ENCODE measurements around the gene DPP10. TPM values are rescaled to one million over a fixed set of nuclear protein-coding genes. Genes with fewer than 3 reads are reported as not detected.

DPP10 gene
- total RNA-seq, 1 experiment from 2014 or later: not detected

- in situ Hi-C loops (cut with HindIII; ENCODE audit: low pct_unique_long_range_greater_than_20kb, low sequenced_read_pairs): no loop called here
- ChIA-PET CTCF (no interaction called here), POLR2A (no interaction called here)
- ATAC-seq: no peak
- intact Hi-C loops (cut with micrococcal nuclease; ENCODE audit: unreplicated experiment): no loop called here
- H3K4me3 ChIP-seq (ENCODE audit: low read depth in 2 of 2, low read length in 2 of 2): no peak overlapping the region
- no peak for TF ChIP-seq CTCF (IDR thresholded peaks at IDR 0.05)
- TF ChIP-seq POLR2AphosphoS5 (IDR thresholded peaks at IDR 0.05; ENCODE audit: low read depth, low read length): no peak
- TF ChIP-seq REST (IDR thresholded peaks at IDR 0.05; ENCODE audit: insufficient read depth in 1 of 2, low read depth in 2 of 2, low read length in 1 of 2): no peak
- DNase-seq (ENCODE audit: low read depth, low spot score): no peak
- no peaks in the 10 kb centered on the region for H3K9me3 ChIP-seq (ENCODE audit: control insufficient read depth, insufficient read depth, low read depth, low read length)
- no peak overlapping the region for H3K27ac ChIP-seq (ENCODE audit: low read length)
- H3K36me3 ChIP-seq (ENCODE audit: control insufficient read depth, insufficient read depth, low read length): no peaks in the 10 kb centered on the region
- no TSS peak for BruUV-seq (replicated peaks)
- no peaks in the 10 kb centered on the region for H3K4me1 ChIP-seq (ENCODE audit: control insufficient read depth, insufficient read depth, low read length)
- no peaks in the 10 kb centered on the region for H3K27me3 ChIP-seq (ENCODE audit: control insufficient read depth, insufficient read depth, low read length)
Observed at GRCh38 chr2:114728372-114728771, 285.9 kb downstream of the DPP10 start.

GRCh38 chr2:114729026-114729425, 286.6 kb downstream of the DPP10 start:
- BruUV-seq (replicated peaks): no TSS peak
- in situ Hi-C loops (cut with HindIII; ENCODE audit: low pct_unique_long_range_greater_than_20kb, low sequenced_read_pairs): no loop called here
- DNase-seq (ENCODE audit: low read depth, low spot score) (no peak), ATAC-seq (no peak)
- no peaks in the 10 kb centered on the region for H3K36me3 ChIP-seq (ENCODE audit: control insufficient read depth, insufficient read depth, low read length)
- no peaks in the 10 kb centered on the region for H3K4me1 ChIP-seq (ENCODE audit: control insufficient read depth, insufficient read depth, low read length)
- POLR2A ChIA-PET: no interaction called here
- CTCF ChIA-PET: no interaction called here
- intact Hi-C loops (cut with micrococcal nuclease; ENCODE audit: unreplicated experiment): no loop called here
- H3K4me3 ChIP-seq (ENCODE audit: low read depth in 2 of 2, low read length in 2 of 2): no peak overlapping the region
- H3K27ac ChIP-seq (ENCODE audit: low read length): no peak overlapping the region
- peak; percentile 37; the same call in 1 of the 2 replicates for TF ChIP-seq CTCF (IDR thresholded peaks at IDR 0.05)
- no peak for TF ChIP-seq SIN3A (IDR thresholded peaks at IDR 0.05; ENCODE audit: borderline replicate concordance, insufficient read depth, low read depth, low read length)
- TF ChIP-seq TCF7L2 (IDR thresholded peaks at IDR 0.05; ENCODE audit: low read depth, low read length): no peak
- no peaks in the 10 kb centered on the region for H3K9me3 ChIP-seq (ENCODE audit: control insufficient read depth, insufficient read depth, low read depth, low read length)
- no peaks in the 10 kb centered on the region for H3K27me3 ChIP-seq (ENCODE audit: control insufficient read depth, insufficient read depth, low read length)

- Histone ChIP-seq H3K36me3 (ENCODE audit: control insufficient read depth, insufficient read depth, low read length) (no peaks in the 10 kb centered on the region), H3K27ac (ENCODE audit: low read length) (no peak overlapping the region), H3K4me3 (ENCODE audit: low read depth in 2 of 2, low read length in 2 of 2) (no peak overlapping the region), H3K4me1 (ENCODE audit: control insufficient read depth, insufficient read depth, low read length) (no peaks in the 10 kb centered on the region), H3K27me3 (ENCODE audit: control insufficient read depth, insufficient read depth, low read length) (no peaks in the 10 kb centered on the region), H3K9me3 (ENCODE audit: control insufficient read depth, insufficient read depth, low read depth, low read length) (no peaks in the 10 kb centered on the region)
- DNase-seq (ENCODE audit: low read depth, low spot score) (no peak), ATAC-seq (no peak)
- no TSS peak for BruUV-seq (replicated peaks)
- TF ChIP-seq SIN3A (IDR thresholded peaks at IDR 0.05; ENCODE audit: borderline replicate concordance, insufficient read depth, low read depth, low read length): no peak
- TF ChIP-seq REST (IDR thresholded peaks at IDR 0.05; ENCODE audit: insufficient read depth in 1 of 2, low read depth in 2 of 2, low read length in 1 of 2): no peak
- no peak for TF ChIP-seq TCF7L2 (IDR thresholded peaks at IDR 0.05; ENCODE audit: low read depth, low read length)
- no peak for TF ChIP-seq CTCF (IDR thresholded peaks at IDR 0.05)
- no peak for TF ChIP-seq POLR2AphosphoS5 (IDR thresholded peaks at IDR 0.05; ENCODE audit: low read depth, low read length)
- CTCF ChIA-PET: no interaction called here
- in situ Hi-C loops (cut with HindIII; ENCODE audit: low pct_unique_long_range_greater_than_20kb, low sequenced_read_pairs): no loop called here
- intact Hi-C loops (cut with micrococcal nuclease; ENCODE audit: unreplicated experiment): no loop called here
- POLR2A ChIA-PET: no interaction called here
Observed at GRCh38 chr2:114735126-114735525, 292.7 kb downstream of the DPP10 start.
